Neural crest cell (in vitro differentiated cells): Measurements from ENCODE around the gene FXR2. TPM values are rescaled to one million over a fixed set of nuclear protein-coding genes. Genes with fewer than 3 reads are reported as not detected.

ENCODE experiments used
- DNase-seq: peaks from one replicate; pipeline ENCODE4 v3.0.0; 2021; ENCODE audit warnings: low read depth, mixed read lengths, low spot score
- H3K27ac Mint-ChIP-seq: one replicate; pipeline ENCODE4 v1.8.0; 2021; ENCODE audit warnings: mild to moderate bottlenecking, mixed read lengths; ENCODE audit not compliant: unreplicated experiment
- H3K27me3 Mint-ChIP-seq: 2 replicates; pipeline ENCODE4 v1.8.0; 2021; ENCODE audit warnings: low read depth, mild to moderate bottlenecking, mixed read lengths
- H3K36me3 Mint-ChIP-seq: 2 replicates; pipeline ENCODE4 v1.8.0; 2021; ENCODE audit warnings: low read depth, mild to moderate bottlenecking, mixed read lengths
- H3K4me1 Mint-ChIP-seq: 2 replicates; pipeline ENCODE4 v1.8.0; 2021; ENCODE audit warnings: mixed read lengths
- H3K4me3 Mint-ChIP-seq: one replicate; pipeline ENCODE4 v1.8.0; 2021; ENCODE audit warnings: mild to moderate bottlenecking, mixed read lengths
- H3K9me3 Mint-ChIP-seq: 2 replicates; pipeline ENCODE4 v1.8.0; 2021; ENCODE audit warnings: mixed read lengths
- CTCF ChIP-seq: fragments of 200-600 bp; sonication (generic); conservative IDR thresholded peaks from 2 replicates; pipeline ENCODE4 v1.5.0; 2021; ENCODE audit warnings: antibody characterized with exemption, mild to moderate bottlenecking
- total RNA-seq: library from RNA; stranded (reverse); gene quantifications from 2 replicates; pipeline ENCODE4 v1.2.1, GENCODE V29; 2021

The FXR2 gene
- total RNA-seq, 1 donor from 2014 or later, result 53.8 TPM

GRCh38 chr17:7551396-7551795 is 63.3 kb downstream of the FXR2 start:
- Mint-ChIP-seq H3K36me3 (no peaks in the 10 kb centered on the region), H3K27ac (no peak overlapping the region), H3K9me3 (no peaks in the 10 kb centered on the region), H3K27me3 (peaks cover 9% of the 10 kb centered on the region), H3K4me3 (no peak overlapping the region), H3K4me1 (peaks cover 11% of the 10 kb centered on the region)
- DNase-seq, result no peak
- TF ChIP-seq CTCF, result no peak

GRCh38 chr17:7550344-7550743 is 64.4 kb downstream of the FXR2 start:
- Mint-ChIP-seq H3K27ac (no peak overlapping the region), H3K27me3 (peaks cover 9% of the 10 kb centered on the region), H3K4me1 (peaks cover 11% of the 10 kb centered on the region), H3K36me3 (no peaks in the 10 kb centered on the region), H3K9me3 (no peaks in the 10 kb centered on the region), H3K4me3 (peak overlapping the region; percentile 70)
- no peak for DNase-seq
- no peak for TF ChIP-seq CTCF

GRCh38 chr17:7549401-7550055 is 65.2 kb downstream of the FXR2 start:
- Mint-ChIP-seq H3K4me1 (peaks cover 11% of the 10 kb centered on the region), H3K36me3 (no peaks in the 10 kb centered on the region), H3K27me3 (peaks cover 9% of the 10 kb centered on the region), H3K27ac (peak overlapping the region; percentile 32), H3K9me3 (no peaks in the 10 kb centered on the region), H3K4me3 (peak overlapping the region; percentile 70)
- TF ChIP-seq CTCF, result no peak
- no peak for DNase-seq

GRCh38 chr17:7548585-7549400 is 65.9 kb downstream of the FXR2 start, which contains the start of gene TNFSF12:
Gene TNFSF12, plus strand, starts transcription at chr17:7549058. Its CDS starts 96 bp downstream, at chr17:7549154.
- no peak for TF ChIP-seq CTCF
- DNase-seq, result peak; percentile 36
- H3K4me3 Mint-ChIP-seq, result peak within 1 kb of the TSS; percentile 81
- peaks cover 11% of the 10 kb centered on the region for H3K4me1 Mint-ChIP-seq
- peak within 1 kb of the TSS; percentile 32 for H3K27ac Mint-ChIP-seq
- H3K9me3 Mint-ChIP-seq, result no peaks in the 10 kb centered on the region
- no peaks in the 10 kb centered on the region for H3K36me3 Mint-ChIP-seq
- H3K27me3 Mint-ChIP-seq, result peaks cover 11% of the 10 kb centered on the region

- H3K36me3 Mint-ChIP-seq, result no peaks in the 10 kb centered on the region
- no peak overlapping the region for H3K4me3 Mint-ChIP-seq
- H3K27ac Mint-ChIP-seq, result no peak overlapping the region
- no peak for DNase-seq
- H3K27me3 Mint-ChIP-seq, result peaks cover 19% of the 10 kb centered on the region
- peaks cover 11% of the 10 kb centered on the region for H3K4me1 Mint-ChIP-seq
- H3K9me3 Mint-ChIP-seq, result no peaks in the 10 kb centered on the region
- TF ChIP-seq CTCF, result no peak
Observed at GRCh38 chr17:7544911-7545310, 69.8 kb downstream of the FXR2 start.

Other genes with a start within 250 kb of the FXR2 start
- gene TNK1, start 233.8 kb downstream of the FXR2 start, total RNA-seq, result 0.21 and 0.43 TPM in 2 replicates
- 21.9 and 25.7 TPM in 2 replicates for gene PLSCR3, start 220.4 kb downstream of the FXR2 start, total RNA-seq
- gene TMEM256, start 210.8 kb downstream of the FXR2 start, total RNA-seq, result 71.5 and 71.6 TPM in 2 replicates
- 104 and 106 TPM in 2 replicates for gene NLGN2, start 207.1 kb downstream of the FXR2 start, total RNA-seq
- 0.26 and 0.93 TPM in 2 replicates for gene SPEM1, start 194.6 kb downstream of the FXR2 start, total RNA-seq
- gene SPEM2, start 189.3 kb downstream of the FXR2 start, total RNA-seq, result not detected in 2 replicates
- not detected in 2 replicates for gene SPEM3, start 186.0 kb downstream of the FXR2 start, total RNA-seq
- 1.1 and 1.3 TPM in 2 replicates for gene TMEM102, start 179.5 kb downstream of the FXR2 start, total RNA-seq
- gene FGF11, start 175.4 kb downstream of the FXR2 start, total RNA-seq, result 6.0 and 6.5 TPM in 2 replicates
- 9.7 and 9.9 TPM in 2 replicates for gene CHRNB1, start 169.8 kb downstream of the FXR2 start, total RNA-seq
- 13.6 and 14.3 TPM in 2 replicates for gene ZBTB4, start 135.3 kb downstream of the FXR2 start, total RNA-seq
- gene SLC35G6, start 133.5 kb downstream of the FXR2 start, total RNA-seq, result not detected in 2 replicates
- gene POLR2A, start 130.5 kb downstream of the FXR2 start, total RNA-seq, result 181 and 183 TPM in 2 replicates
- 4.1 and 5.4 TPM in 2 replicates for gene TNFSF12, start 65.8 kb downstream of the FXR2 start, total RNA-seq
- gene TNFSF13, start 56.1 kb downstream of the FXR2 start, total RNA-seq, result 0.45 and 0.86 TPM in 2 replicates
- gene SENP3, start 53.0 kb downstream of the FXR2 start, total RNA-seq, result 83.7 and 85.7 TPM in 2 replicates
- 0.49 and 1.6 TPM in 2 replicates for gene CD68, start 35.3 kb downstream of the FXR2 start, total RNA-seq
- gene MPDU1, start 31.0 kb downstream of the FXR2 start, total RNA-seq, result 74.4 and 83.7 TPM in 2 replicates
- gene SOX15, start 24.8 kb downstream of the FXR2 start, total RNA-seq, result 0.65 and 0.84 TPM in 2 replicates
- 76.3 and 89.1 TPM in 2 replicates for gene SAT2, start 12.9 kb upstream of the FXR2 start, total RNA-seq
- 2.3 and 2.5 TPM in 2 replicates for gene SHBG, start 15.2 kb upstream of the FXR2 start, total RNA-seq
- gene ATP1B2, start 36.0 kb upstream of the FXR2 start, total RNA-seq, result 12.1 and 14.3 TPM in 2 replicates
- 135 and 150 TPM in 2 replicates for gene TP53, start 72.6 kb upstream of the FXR2 start, total RNA-seq
- 35.7 and 41.1 TPM in 2 replicates for gene WRAP53, start 73.6 kb upstream of the FXR2 start, total RNA-seq
- 25.3 and 25.5 TPM in 2 replicates for gene EFNB3, start 90.3 kb upstream of the FXR2 start, total RNA-seq
- gene DNAH2, start 102.8 kb upstream of the FXR2 start, total RNA-seq, result 0.16 and 0.27 TPM in 2 replicates
- 64.8 and 70.2 TPM in 2 replicates for gene KDM6B, start 219.3 kb upstream of the FXR2 start, total RNA-seq
- 6.7 and 8.4 TPM in 2 replicates for gene TMEM88, start 240.2 kb upstream of the FXR2 start, total RNA-seq
- 83.4 and 87.2 TPM in 2 replicates for gene NAA38, start 242.7 kb upstream of the FXR2 start, total RNA-seq
- 12.7 and 13.3 TPM in 2 replicates for gene CYB5D1, start 243.1 kb upstream of the FXR2 start, total RNA-seq